Adrenal gland (tissue), 12 donors: ENCODE measurements around the gene VN1R5. TPM values are rescaled to one million over a fixed set of nuclear protein-coding genes. Genes with fewer than 3 reads are reported as not detected.

ENCODE experiments used
- DNase-seq, 7 donors: peaks; one replicate each; pipeline ENCODE4 v3.0.0-alpha.2; 2019 to 2020
- H3K27ac ChIP-seq, 5 donors: fragments of 200-600 bp; sonication (generic) in 4 of 5; 1 replicate in 3 of 5; 2 replicates in 2 of 5; pipeline versions ENCODE4 v1.5.1 to v1.8.0; 2016 to 2020; ENCODE audit warnings: mild to moderate bottlenecking in 1 of 5
- H3K27me3 ChIP-seq: fragments of 200-600 bp; 2 replicates; pipeline ENCODE4 v1.8.0; 2021
- H3K36me3 ChIP-seq, 2 donors: fragments of 200-600 bp; replicated peaks in 1 of 2; 1 replicate in 1 of 2; 2 replicates in 1 of 2; pipeline versions ENCODE4 v1.5.1 to v1.8.0; 2018 to 2022
- H3K4me1 ChIP-seq, 2 donors: fragments of 200-600 bp; replicated peaks in 1 of 2; 1 replicate in 1 of 2; 2 replicates in 1 of 2; pipeline versions ENCODE4 v1.5.1 to v1.8.0; 2018 to 2021
- H3K4me3 ChIP-seq, 4 donors: fragments of 200-600 bp; sonication (generic) in 3 of 4; one replicate each; pipeline ENCODE4 v1.5.1; 2016 to 2018
- H3K9me3 ChIP-seq, 3 donors: fragments of 200-600 bp; sonication (generic) in 1 of 3; replicated peaks in 1 of 3; 1 replicate in 2 of 3; 2 replicates in 1 of 3; pipeline versions ENCODE4 v1.5.1 to v1.8.0; 2016 to 2021
- POLR2A ChIP-seq, 2 donors: fragments of 450-650 bp; IDR thresholded peaks; one replicate each; pipeline ENCODE4 v1.6.1; 2017; ENCODE audit warnings: antibody characterized with exemption in 2 of 2, mild to moderate bottlenecking in 2 of 2, moderate library complexity in 1 of 2
- WGBS, 4 donors: extraction: QIAGEN DNeasy Blood & Tissue Kit in 2 of 4; methylation state at CpG; one replicate each; pipeline versions ENCODE4 v1.1.5 to v1.1.7; 2013 to 2017; 5-methylcytosine and 5-hydroxymethylcytosine counted together
- intact Hi-C, 2 donors: fragments of 100-400 bp; cut with DNase I; formaldehyde crosslinking; loops; one replicate each; pipeline versions ENCODE4 v1.14.1 to v1.15.0; 2022 to 2023
- polyA plus RNA-seq, 3 donors: library from polyadenylated mRNA; stranded (reverse); fragments of 200-250 nt in 2 of 3; fragments of 350-450 nt in 1 of 3; fragmentation: Illumina TruSeq in 1 of 3; extraction: RNeasy Lipid Tissue Mini Kit (QIAGEN cat#74804) in 1 of 3; gene quantifications; one replicate each; pipeline ENCODE4 v1.2.3, GENCODE V29; 2013 to 2014
- total RNA-seq, 9 donors: library from RNA; depleted of rRNA in 4 of 9; stranded (reverse); fragments of >200 nt in 4 of 9; fragments of 120-200 nt in 1 of 9; fragmentation: NEBNext Ultra II Directional in 1 of 9; extraction: Animal tissue kit (Norgen Biotek cat#: 25700) in 1 of 9; gene quantifications; one replicate each; pipeline versions ENCODE4 v1.1.0 to v1.2.4, GENCODE V29; 2013 to 2023
- TF ChIP-seq, protein P1 (sequence below), 6 experiments: fragments of 450-650 bp in 4 of 6; fragments of 200-600 bp in 2 of 6; sonication (generic) in 1 of 6; IDR thresholded peaks; 1 replicate in 5 of 6; 2 replicates in 1 of 6; pipeline versions ENCODE4 v1.5.1 to v1.8.0; 2016 to 2021; ENCODE audit warnings: antibody characterized with exemption in 6 of 6, mild to moderate bottlenecking in 2 of 6, moderate library complexity in 1 of 6
- donor health status: healthy with polysubstance abuse.
- donor health status: Bipolar disorder and iron deficiency.
- donor health status: DM: yes; HTN: yes; CAD: no.
- donor health status: DM: no; HTN: no; CAD: no.
- donor health status: DM: no; HTN: no; CAD: no.
- donor health status: DM: yes; HTN: yes; CAD: no.

VN1R5 gene
- total and polyA plus RNA-seq, 12 donors: not detected

DNA sequence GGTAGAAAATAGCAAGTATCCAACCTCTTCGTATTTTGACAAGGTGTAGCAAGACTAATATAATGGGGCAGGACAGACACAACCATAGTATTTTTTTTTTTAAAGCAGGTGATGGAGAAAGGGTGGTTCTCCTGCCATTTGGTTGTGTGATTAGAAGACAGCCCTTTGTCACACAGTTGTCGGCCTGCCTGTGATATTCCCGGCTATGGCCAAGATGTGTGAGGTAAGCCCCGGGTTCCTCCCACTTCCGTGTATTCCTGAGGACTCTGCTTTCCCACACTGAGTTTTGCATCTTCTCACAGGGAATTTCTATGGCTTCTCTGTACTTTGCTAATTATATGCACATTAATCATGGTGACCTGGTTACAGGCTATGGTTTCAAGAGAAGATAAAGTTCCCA lies 39.9 kb downstream of the VN1R5 start:
- Histone ChIP-seq H3K9me3 (no peaks in the 10 kb centered on the region), H3K27me3 (no peaks in the 10 kb centered on the region), H3K4me3 (no peak overlapping the region), H3K27ac (no peak overlapping the region), H3K4me1 (no peaks in the 10 kb centered on the region), H3K36me3 (peaks cover 0 to 3% of the 10 kb centered on the region in 2 donors)
- TF ChIP-seq, protein P1, sequence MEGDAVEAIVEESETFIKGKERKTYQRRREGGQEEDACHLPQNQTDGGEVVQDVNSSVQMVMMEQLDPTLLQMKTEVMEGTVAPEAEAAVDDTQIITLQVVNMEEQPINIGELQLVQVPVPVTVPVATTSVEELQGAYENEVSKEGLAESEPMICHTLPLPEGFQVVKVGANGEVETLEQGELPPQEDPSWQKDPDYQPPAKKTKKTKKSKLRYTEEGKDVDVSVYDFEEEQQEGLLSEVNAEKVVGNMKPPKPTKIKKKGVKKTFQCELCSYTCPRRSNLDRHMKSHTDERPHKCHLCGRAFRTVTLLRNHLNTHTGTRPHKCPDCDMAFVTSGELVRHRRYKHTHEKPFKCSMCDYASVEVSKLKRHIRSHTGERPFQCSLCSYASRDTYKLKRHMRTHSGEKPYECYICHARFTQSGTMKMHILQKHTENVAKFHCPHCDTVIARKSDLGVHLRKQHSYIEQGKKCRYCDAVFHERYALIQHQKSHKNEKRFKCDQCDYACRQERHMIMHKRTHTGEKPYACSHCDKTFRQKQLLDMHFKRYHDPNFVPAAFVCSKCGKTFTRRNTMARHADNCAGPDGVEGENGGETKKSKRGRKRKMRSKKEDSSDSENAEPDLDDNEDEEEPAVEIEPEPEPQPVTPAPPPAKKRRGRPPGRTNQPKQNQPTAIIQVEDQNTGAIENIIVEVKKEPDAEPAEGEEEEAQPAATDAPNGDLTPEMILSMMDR (IDR thresholded peaks at IDR 0.05): no peak
- no peak for TF ChIP-seq POLR2A (IDR thresholded peaks at IDR 0.05)
- peak in 1 of 7 donors; percentile 31 for DNase-seq
- intact Hi-C loops: no loop called here
- 45 to 73% (median 57%) methylated on average over 5 of the region's 5 CpGs for WGBS, 4 donors

DNA sequence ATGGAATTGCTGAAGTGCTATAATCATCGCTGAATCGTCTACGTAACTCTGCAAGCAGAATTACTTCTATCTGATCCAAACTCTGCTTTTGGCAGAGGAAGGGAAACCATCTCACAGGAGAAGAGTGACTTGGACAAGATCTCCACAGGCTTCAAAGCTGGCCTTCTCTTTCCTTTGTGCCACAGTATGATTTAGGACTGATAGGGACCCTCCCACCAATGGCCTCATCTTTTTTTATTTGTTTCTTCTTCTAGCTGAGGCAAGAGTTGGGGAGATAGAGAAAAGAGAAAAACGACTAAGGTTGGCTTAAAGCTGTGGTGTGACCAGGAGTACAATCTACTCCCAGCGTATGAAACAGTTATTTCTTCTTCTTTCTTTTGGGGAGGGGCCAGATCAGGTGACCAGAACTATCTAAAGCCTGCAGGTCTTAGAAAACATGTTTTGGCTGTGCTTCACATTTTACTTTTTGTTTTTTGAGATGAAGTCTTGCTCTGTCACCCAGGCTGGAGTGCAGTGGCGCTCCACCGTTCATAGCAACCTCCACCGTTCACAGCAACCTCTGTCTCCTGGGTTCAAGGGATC lies 40.8 kb downstream of the VN1R5 start:
- H3K9me3 ChIP-seq: no peaks in the 10 kb centered on the region
- H3K36me3 ChIP-seq: peaks cover 0 to 3% of the 10 kb centered on the region in 2 donors
- H3K27ac ChIP-seq: no peak overlapping the region
- TF ChIP-seq POLR2A (IDR thresholded peaks at IDR 0.05): no peak
- TF ChIP-seq, protein P1 (IDR thresholded peaks at IDR 0.05): no peak
- intact Hi-C loops: no loop called here
- H3K4me3 ChIP-seq: no peak overlapping the region
- DNase-seq: no peak
- H3K4me1 ChIP-seq: no peaks in the 10 kb centered on the region
- 88 to 91% (median 90%) methylated on average over 8 of the region's 8 CpGs for WGBS, 4 donors
- H3K27me3 ChIP-seq: no peaks in the 10 kb centered on the region

DNA sequence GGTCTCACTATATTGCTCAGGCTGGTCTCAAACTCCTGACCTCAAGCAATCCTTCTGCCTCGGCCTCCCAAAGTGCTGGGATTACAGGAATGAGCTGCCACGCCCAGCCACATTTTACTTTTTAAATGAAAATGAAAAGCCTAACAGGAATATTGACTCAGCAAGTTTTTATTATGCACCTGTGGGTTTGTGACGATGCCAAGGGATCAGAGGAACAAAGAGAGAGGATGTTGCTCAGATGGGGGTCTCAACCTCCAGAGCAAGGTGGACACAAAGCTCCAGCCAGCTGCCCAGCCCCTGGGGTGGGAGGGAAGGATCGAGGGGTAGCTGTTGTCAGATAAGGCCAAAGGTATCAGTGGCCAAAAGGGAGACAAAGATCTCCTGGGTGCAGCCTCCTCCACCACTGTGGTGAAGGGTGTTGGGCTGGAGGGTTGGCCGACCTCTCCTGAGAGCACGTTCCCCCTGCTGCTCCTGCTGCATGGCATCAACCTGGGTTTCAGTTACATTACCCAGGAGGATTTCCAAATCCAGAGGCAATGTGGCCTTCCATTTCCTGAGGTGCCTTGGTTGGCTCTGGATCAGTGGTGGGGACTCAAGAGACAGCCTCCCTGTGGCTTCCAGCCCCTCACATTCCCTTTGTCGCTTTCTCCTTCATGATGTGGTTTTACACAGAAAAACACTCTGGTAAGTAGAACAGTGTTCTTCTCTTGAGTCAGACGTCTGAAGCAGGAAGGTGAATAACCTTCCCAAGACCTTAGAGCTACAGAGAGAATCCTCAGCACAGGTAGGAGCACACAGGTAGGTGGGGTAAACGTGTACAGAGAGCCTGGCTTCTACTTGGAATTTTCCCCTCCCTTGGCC lies 41.6 kb downstream of the VN1R5 start:
- no peak for TF ChIP-seq POLR2A (IDR thresholded peaks at IDR 0.05)
- TF ChIP-seq, protein P1 (IDR thresholded peaks at IDR 0.05): no peak
- Histone ChIP-seq H3K4me3 (no peak overlapping the region), H3K36me3 (peaks cover 0 to 3% of the 10 kb centered on the region in 2 donors), H3K4me1 (no peaks in the 10 kb centered on the region), H3K9me3 (no peaks in the 10 kb centered on the region), H3K27me3 (no peaks in the 10 kb centered on the region), H3K27ac (no peak overlapping the region)
- peak in 1 of 7 donors; percentile 30 for DNase-seq
- WGBS, 4 donors: 81 to 86% (median 83%) methylated on average over 9 of the region's 9 CpGs
- intact Hi-C loops: no loop called here

DNA sequence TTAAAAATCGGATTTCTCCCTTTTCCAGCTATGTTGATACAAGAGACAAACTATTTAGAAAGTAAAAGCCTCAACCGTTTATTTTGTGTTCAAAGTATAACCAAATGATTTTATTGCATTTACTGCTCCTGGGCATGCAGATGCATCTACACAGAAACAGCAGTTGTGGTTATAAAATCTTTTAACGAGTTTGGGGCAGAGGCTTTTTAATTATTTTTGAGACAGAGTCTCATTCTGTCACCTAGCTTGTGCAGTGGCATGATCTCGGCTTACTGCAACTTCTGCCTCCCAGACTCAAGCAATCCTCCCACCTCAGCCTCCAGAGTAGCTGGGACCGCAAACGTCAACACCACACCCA lies 42.2 kb downstream of the VN1R5 start:
- Histone ChIP-seq H3K4me3 (no peak overlapping the region), H3K36me3 (peaks cover 0 to 3% of the 10 kb centered on the region in 2 donors)
- WGBS, 4 donors: 78 to 81% (median 81%) methylated on average over 6 of the region's 6 CpGs

More for the DNA sequence above, 42.2 kb downstream of the VN1R5 start:
- intact Hi-C loops: no loop called here
- TF ChIP-seq, protein P1 (IDR thresholded peaks at IDR 0.05): no peak
- no peak for TF ChIP-seq POLR2A (IDR thresholded peaks at IDR 0.05)
- Histone ChIP-seq H3K9me3 (no peaks in the 10 kb centered on the region), H3K27me3 (no peaks in the 10 kb centered on the region), H3K27ac (no peak overlapping the region), H3K4me1 (no peaks in the 10 kb centered on the region)
- DNase-seq: no peak
